ENCODE results near the gene SEMA4B. TPM values are rescaled to one million over a fixed set of nuclear protein-coding genes. Genes with fewer than 3 reads are reported as not detected.

SEMA4B gene
- total and polyA plus RNA-seq, 10 of the 15 experiments (the other 5 are each of a cell fraction or from before 2014, with no cell fraction given): 0.87 to 26.0 (median 9.3) TPM

- TF ChIP-seq ZNF622 (IDR thresholded peaks at IDR 0.05): no peak
- TF ChIP-seq GABPA (IDR thresholded peaks at IDR 0.05; ENCODE audit: low read depth): no peak
- no peak for TF ChIP-seq PBX3 (IDR thresholded peaks at IDR 0.05; ENCODE audit: insufficient replicate concordance, low read depth, low read length)
- no peak for TF ChIP-seq ZBTB11 (CRISPR knock-in tag; IDR thresholded peaks at IDR 0.05)
- TF ChIP-seq USF1 (IDR thresholded peaks at IDR 0.05; ENCODE audit: borderline replicate concordance, extremely low read length, insufficient read depth, low read depth, low read length): no peak
- no peak for TF ChIP-seq SUZ12 (IDR thresholded peaks at IDR 0.05; ENCODE audit: unreplicated experiment)
- TF ChIP-seq LARP7 (IDR thresholded peaks at IDR 0.05): no peak
- TF ChIP-seq TCF12 (IDR thresholded peaks at IDR 0.05; ENCODE audit: low read depth, low read length): no peak
- no peak for TF ChIP-seq ATF2 (IDR thresholded peaks at IDR 0.05; ENCODE audit: low read length)
Observed at GRCh38 chr15:90203473-90203872, 2.3 kb downstream of the SEMA4B start (continued).
